GM12865 (cell line): Measurements from ENCODE around the gene TUBB.

Source experiments
- DNase-seq: peaks from one replicate; pipeline ENCODE4 v3.0.0; 2010; ENCODE audit warnings: low read depth
- H3K4me3 ChIP-seq: 2 replicates; pipeline ENCODE4 v1.5.1; 2011; ENCODE audit warnings: mild to moderate bottlenecking, low read depth, low read length, control low read depth
- TF ChIP-seq, protein P1 (sequence below): IDR thresholded peaks from 2 replicates; pipeline ENCODE4 v1.5.1; 2011; ENCODE audit warnings: low read length, control low read depth, low read depth, inconsistent platforms; ENCODE audit not compliant: insufficient read depth; ENCODE audit errors: missing control alignments

The TUBB gene

DNA sequence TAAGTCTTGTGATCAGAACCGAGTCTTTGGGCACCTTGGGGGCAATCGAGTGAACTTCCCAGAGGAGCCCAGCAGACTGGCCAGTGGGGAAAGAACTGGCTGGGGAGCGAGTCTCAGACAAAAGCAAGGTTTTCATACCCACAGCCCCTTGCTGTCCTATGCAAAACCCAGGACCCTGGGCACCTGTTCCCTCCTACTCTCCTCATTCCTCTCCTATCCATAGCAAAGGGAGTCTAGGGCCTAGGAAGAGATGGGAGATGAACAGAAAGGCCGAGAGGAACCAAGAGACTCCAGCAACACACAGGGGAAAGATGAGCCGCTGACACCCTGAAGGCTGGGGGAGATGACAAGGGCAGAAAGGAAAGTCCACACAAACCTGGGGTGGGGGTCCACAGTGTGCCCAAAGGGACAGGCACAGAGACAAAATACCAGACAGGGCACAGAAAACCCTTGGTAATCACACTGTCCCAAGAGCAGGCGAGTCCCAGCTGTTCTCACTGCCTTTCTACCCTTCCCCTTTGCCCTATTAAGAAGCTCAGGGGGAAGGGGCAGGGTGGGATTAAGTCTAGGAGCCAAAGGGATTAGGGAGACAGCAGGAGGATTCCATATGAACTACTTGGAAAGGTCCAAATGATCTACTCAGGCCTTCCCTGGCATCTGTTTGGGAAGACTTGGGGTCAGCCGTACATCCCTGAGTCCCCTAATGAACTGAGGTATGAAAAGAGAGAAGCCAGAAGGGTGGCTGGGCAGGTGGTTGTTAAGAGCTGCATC, 40.2 kb upstream of the TUBB start:
- no peak for DNase-seq
- TF ChIP-seq, protein P1, sequence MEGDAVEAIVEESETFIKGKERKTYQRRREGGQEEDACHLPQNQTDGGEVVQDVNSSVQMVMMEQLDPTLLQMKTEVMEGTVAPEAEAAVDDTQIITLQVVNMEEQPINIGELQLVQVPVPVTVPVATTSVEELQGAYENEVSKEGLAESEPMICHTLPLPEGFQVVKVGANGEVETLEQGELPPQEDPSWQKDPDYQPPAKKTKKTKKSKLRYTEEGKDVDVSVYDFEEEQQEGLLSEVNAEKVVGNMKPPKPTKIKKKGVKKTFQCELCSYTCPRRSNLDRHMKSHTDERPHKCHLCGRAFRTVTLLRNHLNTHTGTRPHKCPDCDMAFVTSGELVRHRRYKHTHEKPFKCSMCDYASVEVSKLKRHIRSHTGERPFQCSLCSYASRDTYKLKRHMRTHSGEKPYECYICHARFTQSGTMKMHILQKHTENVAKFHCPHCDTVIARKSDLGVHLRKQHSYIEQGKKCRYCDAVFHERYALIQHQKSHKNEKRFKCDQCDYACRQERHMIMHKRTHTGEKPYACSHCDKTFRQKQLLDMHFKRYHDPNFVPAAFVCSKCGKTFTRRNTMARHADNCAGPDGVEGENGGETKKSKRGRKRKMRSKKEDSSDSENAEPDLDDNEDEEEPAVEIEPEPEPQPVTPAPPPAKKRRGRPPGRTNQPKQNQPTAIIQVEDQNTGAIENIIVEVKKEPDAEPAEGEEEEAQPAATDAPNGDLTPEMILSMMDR, result no peak
- peak overlapping the region; percentile 96 for H3K4me3 ChIP-seq

DNA sequence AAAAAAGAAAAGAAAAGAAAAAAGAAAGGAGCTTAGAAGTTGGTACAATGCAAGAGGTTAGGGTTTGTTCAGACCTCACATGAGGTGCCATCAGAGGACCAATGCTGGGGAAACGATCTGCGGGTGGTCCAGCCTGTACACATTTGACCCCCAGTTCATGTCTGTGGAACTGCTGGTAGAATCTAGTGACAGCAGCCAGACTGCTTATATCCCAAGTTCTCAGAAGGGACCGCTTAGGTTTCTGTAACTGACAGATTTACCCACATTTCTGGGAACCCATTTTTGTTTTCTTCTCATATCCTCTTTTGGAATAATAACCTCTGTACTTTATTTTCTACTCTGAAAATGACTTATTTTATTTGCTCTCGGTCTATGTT, 38.4 kb upstream of the TUBB start:
- H3K4me3 ChIP-seq, result peak overlapping the region; percentile 96
- TF ChIP-seq, protein P1, result no peak
- peak; percentile 36 for DNase-seq

DNA sequence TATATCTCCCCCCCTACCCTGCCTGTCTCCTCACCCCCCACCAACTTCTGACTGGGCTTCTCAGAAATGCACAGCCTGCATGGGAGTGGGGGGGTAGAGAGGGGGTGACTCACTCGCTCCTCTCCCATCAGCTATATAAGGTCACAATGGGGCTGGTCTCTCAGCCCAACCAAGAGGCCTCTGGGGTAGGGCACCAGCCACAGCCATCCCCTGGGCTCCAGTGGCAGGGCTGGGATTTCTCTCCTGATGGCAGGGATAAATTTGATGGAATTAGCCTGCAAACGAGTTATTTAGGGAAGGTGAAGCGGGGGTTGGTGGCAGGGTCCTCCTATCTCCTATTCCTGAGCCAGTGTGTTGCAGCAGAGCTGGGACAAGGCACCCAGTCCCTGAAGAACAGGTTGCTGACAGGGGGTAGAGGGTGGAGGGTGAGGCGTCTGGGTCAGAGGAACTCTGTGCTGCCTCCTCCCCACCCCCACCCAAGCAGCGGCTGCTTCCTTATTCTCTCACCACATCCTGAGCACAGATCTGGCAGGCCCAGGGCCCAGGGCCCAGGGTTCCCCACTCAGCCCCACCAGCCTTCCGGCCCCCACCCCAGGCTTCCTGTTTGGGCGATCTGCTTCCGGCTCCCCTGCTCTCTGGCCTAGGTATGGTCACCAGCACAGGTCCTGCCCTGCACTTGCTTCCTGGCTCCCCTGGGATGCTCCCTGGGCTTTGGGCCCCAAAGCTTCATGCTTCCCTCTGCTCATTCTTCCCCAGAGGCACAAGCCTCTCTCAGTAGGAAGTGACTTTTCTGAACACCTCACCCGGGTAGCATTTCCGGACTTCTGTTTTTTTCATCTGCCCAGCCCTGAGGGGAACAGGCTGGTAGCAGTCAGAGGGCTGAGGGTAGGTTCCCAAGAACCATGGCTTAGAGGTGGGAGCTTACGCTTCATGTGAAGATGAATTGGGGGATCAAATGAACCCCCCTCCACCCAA, 37.7 kb upstream of the TUBB start:
- DNase-seq, result peak; percentile 95
- H3K4me3 ChIP-seq, result peak overlapping the region; percentile 96
- TF ChIP-seq, protein P1, result no peak

DNA sequence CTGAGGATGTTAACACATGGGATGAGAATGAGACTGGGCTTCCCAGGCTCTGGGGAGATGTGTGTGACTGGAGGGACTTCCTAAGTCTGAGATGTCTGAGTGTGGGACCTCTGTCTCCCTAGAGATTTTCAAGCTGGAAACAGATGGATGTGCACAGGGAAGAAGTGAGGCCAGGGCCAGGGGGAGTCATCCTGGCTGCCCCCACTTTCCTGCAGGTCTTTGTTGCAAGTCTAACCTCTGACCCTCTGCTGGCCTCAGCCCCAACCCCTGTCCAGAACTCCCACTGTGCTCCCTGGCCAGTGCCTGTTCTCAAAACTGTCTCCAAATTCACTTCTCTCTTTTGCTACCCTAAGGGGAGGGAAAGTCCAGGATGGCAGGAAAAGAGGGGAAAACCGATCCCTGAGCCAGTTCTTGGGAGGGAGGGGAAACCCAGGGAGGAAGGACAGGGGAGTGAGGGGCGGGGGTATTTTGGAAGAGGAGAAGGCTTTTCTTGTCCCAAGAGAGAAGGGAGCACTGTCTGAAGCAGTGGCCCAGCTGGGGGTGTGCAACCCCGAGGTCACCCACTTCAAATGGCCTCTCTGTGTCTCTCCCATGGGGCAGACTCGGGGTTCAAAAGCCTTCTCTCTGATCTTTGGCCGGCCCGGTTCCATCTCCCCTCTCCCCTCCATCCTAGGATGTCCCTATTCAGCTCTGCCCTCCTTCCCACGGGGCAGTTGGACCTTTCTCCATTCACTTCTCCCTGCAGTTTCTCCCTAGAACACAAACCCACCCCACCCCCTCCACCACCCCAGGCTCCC, 36.8 kb upstream of the TUBB start:
- H3K4me3 ChIP-seq, result peak overlapping the region; percentile 96
- DNase-seq, result no peak
- TF ChIP-seq, protein P1, result no peak

DNA sequence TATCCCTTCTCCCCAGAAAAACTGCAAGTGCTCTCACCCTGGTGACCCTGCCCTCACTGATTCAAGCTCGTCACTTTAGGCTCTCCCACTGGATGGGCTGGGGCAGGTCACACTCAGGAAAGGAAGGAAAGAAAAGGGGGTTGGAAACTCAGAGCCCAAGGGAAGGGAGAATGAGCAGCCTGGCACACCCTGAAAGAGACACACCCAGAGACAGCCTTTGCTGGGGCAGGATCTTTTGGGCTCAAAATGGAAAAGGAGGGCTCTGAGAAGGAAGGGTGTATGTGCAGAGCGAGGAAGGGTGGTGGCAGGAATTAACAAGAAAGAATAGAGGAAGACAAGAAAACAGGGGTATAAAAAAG, 36.2 kb upstream of the TUBB start:
- DNase-seq, result no peak
- H3K4me3 ChIP-seq, result peak overlapping the region; percentile 96
- TF ChIP-seq, protein P1, result no peak

DNA sequence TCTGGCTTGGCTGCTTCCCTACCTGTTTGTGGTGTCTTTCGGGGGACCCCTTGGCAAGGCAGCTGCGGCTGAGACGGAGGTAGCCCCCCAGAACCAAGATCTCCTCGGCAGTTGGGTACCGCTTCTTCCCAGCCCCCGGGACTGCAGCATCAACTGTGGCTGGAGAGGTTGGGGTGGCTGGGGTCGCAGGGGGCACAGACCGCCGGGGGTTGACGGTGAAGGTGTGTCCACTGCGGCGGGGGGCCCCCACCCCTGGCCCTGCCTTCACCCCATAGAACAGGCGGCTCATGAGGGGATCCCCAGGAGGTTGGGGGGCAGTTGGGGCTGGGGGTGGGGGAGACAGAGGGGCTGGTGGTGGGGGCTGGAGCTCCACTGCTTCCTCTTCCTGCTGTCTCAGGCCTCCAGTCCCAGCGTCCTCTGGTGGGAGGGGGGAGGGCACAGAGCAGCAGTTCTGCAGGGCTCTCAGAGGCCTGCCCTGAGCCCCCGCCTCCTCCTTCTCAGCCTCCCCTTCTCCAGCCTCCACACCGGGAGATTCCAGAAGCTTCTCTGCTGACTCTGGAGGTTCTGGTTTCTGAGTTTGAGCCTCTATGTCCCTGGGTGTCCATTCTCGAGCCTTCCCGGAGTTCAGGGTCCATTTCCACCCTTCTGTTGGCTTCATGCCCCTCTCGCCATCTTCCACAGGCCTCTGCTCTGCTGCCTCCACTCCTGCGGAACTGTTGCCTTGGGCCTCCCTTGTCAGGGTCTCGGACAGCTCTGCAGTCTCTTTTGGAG, 35.6 kb upstream of the TUBB start:
- DNase-seq, result peak; percentile 71
- TF ChIP-seq, protein P1, result no peak
- H3K4me3 ChIP-seq, result peak overlapping the region; percentile 96
